ENCODE data around the gene HNRNPL.

HNRNPL gene

DNA sequence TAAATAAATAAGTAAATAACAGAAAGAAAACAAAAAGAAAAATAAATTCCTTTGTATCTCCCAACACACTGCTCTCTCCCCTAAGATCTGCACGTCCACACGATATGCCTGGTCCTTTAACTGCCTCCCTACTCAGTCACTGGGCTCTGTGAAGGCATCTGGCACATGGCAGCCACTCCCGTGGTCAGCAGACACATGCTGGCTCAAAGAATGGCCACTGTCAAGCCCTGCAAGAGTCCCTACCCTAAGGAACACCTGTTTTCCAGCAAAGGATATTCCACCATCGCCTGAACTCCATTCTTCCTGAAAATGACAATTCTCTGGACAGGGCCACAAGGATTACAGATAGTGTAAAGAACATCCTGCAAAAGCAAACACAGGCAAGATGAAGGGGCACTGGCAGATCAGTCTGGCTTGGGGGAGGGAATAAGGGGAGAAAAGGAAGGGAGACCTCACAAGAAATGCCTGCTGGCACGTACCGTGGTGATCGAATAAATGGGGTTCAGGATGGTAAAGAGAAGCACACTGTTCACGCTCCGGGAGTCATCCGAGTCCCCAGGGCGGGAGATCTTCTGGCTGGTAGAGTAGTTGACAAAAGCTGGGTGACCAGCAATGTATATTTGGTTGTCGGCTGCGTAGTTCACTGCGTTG lies 4.3 kb downstream of the HNRNPL start:
- DNase-seq (ENCODE audit: low read depth in 2 of 2): no peak

DNA sequence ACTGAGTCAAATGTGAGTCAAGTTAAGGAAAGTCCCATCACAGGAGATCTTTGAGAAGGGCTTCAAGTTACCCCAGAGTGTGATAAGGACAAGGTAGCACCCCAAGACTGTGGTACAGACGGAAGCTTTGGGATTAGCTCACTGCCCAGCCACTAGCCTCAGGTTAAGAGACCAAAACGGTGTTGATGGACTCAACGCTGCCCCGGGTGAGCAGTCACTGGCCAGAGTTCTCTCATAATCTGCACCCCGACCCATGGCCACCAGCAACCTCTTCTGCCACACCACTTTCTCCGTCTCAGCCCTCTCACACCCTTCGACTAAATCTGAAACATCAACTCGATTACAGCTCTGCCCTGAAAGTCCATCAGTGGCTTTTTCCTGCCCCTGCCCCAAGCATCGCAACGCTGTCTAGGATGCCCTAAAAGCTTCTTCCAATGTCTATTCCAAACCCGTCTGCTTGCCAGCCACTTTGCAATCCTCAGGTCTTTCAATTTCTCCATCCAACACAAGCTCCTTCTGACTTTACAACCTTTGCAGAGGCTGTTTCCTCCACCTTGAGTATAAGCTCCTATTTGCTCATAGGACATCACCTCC lies 5.6 kb downstream of the HNRNPL start:
- DNase-seq (ENCODE audit: low read depth in 2 of 2): no peak

GRCh38 chr19:38843175-38843758 lies 6.5 kb downstream of the HNRNPL start:
- DNase-seq (ENCODE audit: low read depth in 2 of 2): no peak

DNA sequence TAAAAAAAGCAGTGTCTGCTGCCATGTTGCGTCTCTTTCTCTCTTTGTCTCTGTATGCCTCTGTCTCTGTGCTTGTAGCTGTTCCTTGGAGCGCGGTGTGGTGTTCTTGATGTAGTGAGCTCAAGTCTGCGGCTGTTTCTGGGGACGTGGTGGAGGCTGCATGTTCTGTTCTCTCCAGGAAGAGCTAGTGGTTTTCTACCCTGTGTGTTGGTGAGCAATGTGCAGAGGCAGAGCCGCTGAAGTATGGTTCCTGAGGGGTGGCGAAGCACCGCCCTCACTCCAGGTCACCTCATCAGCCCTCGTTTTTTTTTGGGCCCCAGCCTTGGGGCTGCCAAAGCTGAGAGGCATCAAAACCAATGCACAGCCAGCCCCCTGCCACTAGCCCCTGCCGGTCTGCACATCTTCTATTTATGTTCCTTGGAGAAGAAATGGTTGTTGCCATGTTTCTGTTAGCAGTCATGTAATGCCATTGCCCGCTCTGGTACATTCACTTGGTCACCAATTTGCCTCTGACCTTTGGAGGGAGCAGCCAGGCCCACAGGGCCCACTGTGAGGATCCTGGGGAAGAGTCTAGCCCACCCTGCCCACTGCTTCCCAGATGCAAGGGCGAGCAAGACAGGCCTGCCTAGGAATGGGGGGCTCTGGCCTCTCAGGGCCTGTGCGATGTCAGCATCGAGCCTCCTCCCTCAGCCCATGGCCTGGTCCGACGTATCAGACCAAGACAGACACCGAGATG lies 7.2 kb downstream of the HNRNPL start:
- DNase-seq (ENCODE audit: low read depth in 2 of 2): no peak

GRCh38 chr19:38841787-38842438 lies 7.9 kb downstream of the HNRNPL start:
- no peak for DNase-seq (ENCODE audit: low read depth in 2 of 2)

DNA sequence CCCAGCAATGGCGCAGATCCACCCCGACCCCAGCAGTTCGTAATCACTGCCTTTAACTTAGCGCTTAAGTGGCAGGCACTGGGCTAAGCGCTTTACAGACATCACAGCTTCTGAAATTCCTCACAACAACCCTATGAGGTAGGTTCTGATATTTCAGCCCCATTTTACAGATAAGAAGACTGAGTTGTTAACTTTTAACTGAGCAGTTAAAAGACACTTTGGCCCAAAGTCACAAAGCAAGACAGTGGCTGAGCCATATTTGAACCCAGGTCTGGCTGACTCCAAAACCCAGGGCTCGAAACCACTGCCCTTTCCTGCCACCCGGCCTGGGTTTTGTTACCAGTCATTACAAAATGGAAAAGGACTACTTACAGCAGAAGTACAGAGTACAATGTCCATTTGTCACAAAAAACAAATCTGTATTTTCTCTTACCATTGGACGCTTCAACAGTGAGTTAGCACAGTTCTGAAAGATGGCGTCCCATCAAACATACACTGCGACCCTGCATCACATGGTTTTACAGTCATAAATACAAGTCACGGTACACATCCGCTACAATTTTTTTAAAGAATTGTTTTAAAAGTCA lies 8.5 kb downstream of the HNRNPL start:
- no peak for DNase-seq (ENCODE audit: low read depth in 2 of 2)

GRCh38 chr19:38840583-38840968 lies 9.2 kb downstream of the HNRNPL start:
- no peak for DNase-seq (ENCODE audit: low read depth in 2 of 2)

DNA sequence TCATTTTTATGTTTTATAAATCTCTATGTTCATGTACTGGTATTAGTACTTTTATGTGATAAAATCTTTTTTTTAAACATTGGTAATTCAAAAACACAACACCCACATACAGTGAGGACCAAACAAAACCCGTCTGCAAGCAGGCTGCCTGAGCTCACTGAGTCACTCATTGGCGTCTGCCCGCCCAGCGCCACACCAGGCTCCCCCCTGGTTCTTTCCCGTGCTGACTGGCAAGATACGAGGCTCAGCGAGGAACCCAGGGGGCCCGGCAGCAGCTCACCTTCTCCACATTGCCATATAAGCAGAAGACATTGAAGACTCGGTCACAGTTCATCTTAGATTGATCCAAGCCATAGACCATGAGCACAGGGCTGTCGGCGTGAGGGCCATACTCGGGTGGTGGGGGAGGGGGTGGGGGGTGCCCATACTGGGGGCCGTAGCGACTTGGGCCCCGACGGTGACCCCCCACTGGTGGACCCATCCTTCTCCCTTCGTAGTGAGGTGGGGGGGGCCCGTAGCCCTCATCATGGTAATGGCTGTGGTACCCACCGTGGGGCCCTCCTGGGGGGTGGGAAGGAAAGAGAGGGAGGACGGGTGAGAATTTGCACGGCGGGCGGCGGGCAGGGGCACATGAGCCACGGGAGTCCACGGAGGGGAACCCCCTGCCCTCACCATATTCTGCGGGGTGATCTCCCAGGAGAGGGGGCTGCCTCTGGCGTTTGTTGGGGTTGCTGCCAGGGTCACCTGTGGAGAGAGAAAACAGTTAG lies 9.8 kb downstream of the HNRNPL start:
- DNase-seq (ENCODE audit: low read depth in 2 of 2): no peak

GRCh38 chr19:38838986-38839761 lies 10.6 kb downstream of the HNRNPL start:
- DNase-seq (ENCODE audit: low read depth in 2 of 2): no peak

- peak in 1 of 2 donors; percentile 21 for DNase-seq (ENCODE audit: low read depth in 2 of 2)
Measured at GRCh38 chr19:38838208-38838985, 11.4 kb downstream of the HNRNPL start.

- DNase-seq (ENCODE audit: low read depth in 2 of 2): no peak
Measured at GRCh38 chr19:38837656-38838121, 12.1 kb downstream of the HNRNPL start.

DNA sequence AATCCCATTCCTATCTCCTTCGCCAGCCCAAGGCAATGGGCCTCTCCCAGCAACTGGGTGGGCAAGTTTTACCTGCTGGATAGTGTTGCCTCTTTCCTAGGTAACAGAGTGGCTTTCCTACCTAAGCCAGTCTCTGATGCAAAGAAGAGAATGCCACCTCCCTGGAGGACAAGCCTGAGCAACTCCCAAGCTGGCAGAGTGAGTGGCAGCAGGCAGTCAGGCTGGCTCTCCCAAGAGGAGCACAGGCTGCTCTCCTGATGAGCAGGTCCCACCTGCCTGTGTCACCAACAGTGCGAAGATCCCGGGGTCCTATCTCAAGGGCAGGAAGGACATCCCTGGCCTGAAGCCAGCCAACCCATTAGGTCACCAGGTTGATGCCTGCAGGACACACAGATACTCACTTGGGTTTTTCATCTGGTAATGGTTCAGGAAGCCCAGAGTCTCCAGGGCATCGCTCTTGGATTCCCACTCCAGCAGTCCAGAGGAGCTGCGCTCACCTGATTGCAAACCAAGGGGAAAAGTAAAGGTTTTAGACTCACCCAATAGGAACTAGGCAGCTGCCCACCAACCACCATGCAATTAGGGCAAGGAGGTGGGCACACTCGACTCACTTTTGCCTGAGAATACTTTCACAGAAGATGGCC lies 12.7 kb downstream of the HNRNPL start:
- no peak for DNase-seq (ENCODE audit: low read depth in 2 of 2)

- DNase-seq (ENCODE audit: low read depth in 2 of 2): no peak
Measured at GRCh38 chr19:38836159-38836982, 13.4 kb downstream of the HNRNPL start.

DNA sequence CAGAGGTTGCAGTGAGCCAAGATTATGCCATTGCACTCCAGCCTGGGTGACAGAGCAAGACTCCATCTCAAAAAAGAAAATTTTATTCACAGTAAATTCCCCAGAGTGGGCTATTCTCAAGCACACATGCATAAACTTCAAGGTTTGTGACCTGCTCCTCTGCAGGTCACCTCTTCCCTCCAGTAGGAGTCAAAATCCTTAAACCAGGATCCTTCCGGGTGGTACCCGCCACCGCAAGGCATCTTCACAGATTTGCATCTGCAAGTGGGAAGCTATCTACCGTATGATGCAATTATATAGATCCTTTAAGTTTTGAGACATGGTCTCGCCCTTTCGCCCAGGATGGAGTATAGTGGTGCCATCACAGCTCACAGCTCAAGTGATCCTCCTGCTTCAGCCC lies 15.2 kb downstream of the HNRNPL start:
- DNase-seq (ENCODE audit: low read depth in 2 of 2): no peak

DNA sequence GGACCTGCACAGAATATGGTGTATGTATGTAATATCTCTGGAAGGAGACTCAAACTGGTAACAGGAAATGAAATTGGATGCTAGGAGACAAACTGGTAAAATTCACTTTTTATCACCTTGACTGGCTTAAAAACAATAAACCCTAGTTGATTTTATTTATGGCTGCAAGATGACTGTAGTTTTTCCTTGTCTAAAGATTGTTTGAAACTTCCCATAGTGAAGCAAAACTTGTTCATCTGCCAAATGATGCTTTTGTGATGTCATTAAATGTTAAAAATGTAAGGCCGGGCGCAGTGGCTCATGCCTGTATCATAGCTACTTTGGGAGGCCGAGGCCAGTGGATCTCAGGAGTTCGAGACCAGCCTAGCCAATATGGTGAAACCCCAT lies 15.7 kb downstream of the HNRNPL start:
- no peak for DNase-seq (ENCODE audit: low read depth in 2 of 2)

- no peak for DNase-seq (ENCODE audit: low read depth in 2 of 2)
Measured at GRCh38 chr19:38833092-38833425, 16.7 kb downstream of the HNRNPL start.

- no peak for DNase-seq (ENCODE audit: low read depth in 2 of 2)
Measured at GRCh38 chr19:38831142-38831605, 18.6 kb downstream of the HNRNPL start.

Measured in stimulated activated CD4-positive, alpha-beta T cell treated with anti-CD3 and anti-CD28 coated beads, Interleukin-1b, Interleukin-23, amount 100 ng/mL, for 1 hour (primary cell).